SK-N-SH (cell line): ENCODE data around the gene MTUS2.

Experiments
- CTCF ChIP-seq: fragments of 200-600 bp; sonication (generic); IDR thresholded peaks from 2 replicates; pipeline ENCODE4 v1.6.1; 2017; ENCODE audit warnings: antibody characterized with exemption, mild to moderate bottlenecking, moderate library complexity
- EP300 ChIP-seq, 2 experiments: IDR thresholded peaks; 2 replicates each; pipeline versions ENCODE4 v1.4.0 to v1.6.1; 2012; ENCODE audit warnings: borderline replicate concordance in 1 of 2, low read depth in 1 of 2, low read length in 1 of 2
- RCOR1 ChIP-seq: fragments of 150-350 bp; IDR thresholded peaks from 2 replicates; pipeline ENCODE4 v1.6.1; 2017; ENCODE audit warnings: antibody characterized with exemption, low read length
- TAF1 ChIP-seq: IDR thresholded peaks from 2 replicates; pipeline ENCODE4 v1.6.1; 2012; ENCODE audit warnings: low read depth, mild to moderate bottlenecking, low read length, moderate library complexity, borderline replicate concordance
- TEAD4 ChIP-seq: IDR thresholded peaks from 2 replicates; pipeline ENCODE4 v1.4.0; 2012; ENCODE audit warnings: mild to moderate bottlenecking, borderline replicate concordance; ENCODE audit not compliant: insufficient read depth

- no peak for TF ChIP-seq RCOR1
- TF ChIP-seq EP300 (IDR thresholded peaks at IDR 0.05; ENCODE audit: borderline replicate concordance in 1 of 2, low read depth in 1 of 2, low read length in 1 of 2): no peak
- TF ChIP-seq CTCF: no peak
- no peak for TF ChIP-seq TEAD4
- TF ChIP-seq TAF1: no peak
Observed at GRCh38 chr13:28867564-28867963, 47.4 kb downstream of the MTUS2 start.
